Endothelial cell of umbilical vein (primary cell): Measurements from ENCODE around the gene ZFP36. TPM values are rescaled to one million over a fixed set of nuclear protein-coding genes. Genes with fewer than 3 reads are reported as not detected.

ENCODE experiments used
- BruUV-seq: library from RNA; stranded (reverse); fragments of 400-500 nt; replicated peaks from 2 replicates; lab custom pipeline; 2021; lab: Mats Ljungman, UMichigan
- CTCF ChIA-PET: fragments of 300-600, 350-600 bp; sonication (Branson Sonifier 250); formaldehyde crosslinking; loops from one replicate; lab custom pipeline; 2021; ENCODE audit warnings: antibody characterized with exemption, inconsistent platforms; lab: Charles Lee
- POLR2A ChIA-PET: fragments of 300-600, 350-600 bp; sonication (Branson Sonifier 250); formaldehyde crosslinking; loops from one replicate; lab custom pipeline; 2021; ENCODE audit warnings: antibody characterized with exemption, inconsistent platforms; lab: Charles Lee
- DNase-seq: peaks from one replicate; pipeline ENCODE4 v3.0.0-alpha.2; 2011; ENCODE audit warnings: low read depth, low spot score
- FAIRE-seq: peaks from 2 replicates; lab custom pipeline; 2011; peaks lifted over from hg19 to GRCh38; lab: Jason Lieb, UNC
- H2AFZ ChIP-seq: 2 replicates; pipeline ENCODE4 v1.6.0; 2012; ENCODE audit warnings: low read depth, low read length, control low read depth, inconsistent platforms
- H3K27ac ChIP-seq: 2 replicates; pipeline ENCODE4 v1.5.1; 2011; ENCODE audit warnings: low read depth, mild to moderate bottlenecking, control low read depth, low read length, moderate library complexity; ENCODE audit not compliant: insufficient read depth
- H3K27me3 ChIP-seq, 2 experiments: 2 replicates each; pipeline versions ENCODE4 v1.6.0 to v1.6.1; 2011; ENCODE audit warnings: low read length in 2 of 2, mixed read lengths in 1 of 2; ENCODE audit not compliant: control insufficient read depth in 2 of 2, insufficient read depth in 2 of 2
- H3K36me3 ChIP-seq, 2 experiments: 2 replicates in 1 of 2; 3 replicates in 1 of 2; pipeline ENCODE4 v1.5.1; 2011; ENCODE audit warnings: low read length in 2 of 2, mild to moderate bottlenecking in 1 of 2, moderate library complexity in 1 of 2; ENCODE audit not compliant: control insufficient read depth in 2 of 2, insufficient read depth in 2 of 2; ENCODE audit errors: extremely low read depth in 1 of 2
- H3K4me1 ChIP-seq: 3 replicates; pipeline ENCODE4 v1.5.1; 2011; ENCODE audit warnings: mild to moderate bottlenecking, low read length; ENCODE audit not compliant: control insufficient read depth, insufficient read depth; ENCODE audit errors: extremely low read depth
- H3K4me2 ChIP-seq: 2 replicates; pipeline ENCODE4 v1.6.1; 2011; ENCODE audit warnings: low read length, control low read depth, mixed read lengths; ENCODE audit not compliant: insufficient read depth
- H3K4me3 ChIP-seq, 3 experiments: fragments of 200-600 bp in 1 of 3; sonication (generic), shearing (Covaris generic) in 1 of 3; replicated peaks in 1 of 3; 2 replicates each; pipeline ENCODE4 v1.5.1; 2011 to 2016; ENCODE audit warnings: control low read depth in 3 of 3, low read length in 3 of 3, mild to moderate bottlenecking in 2 of 3, inconsistent platforms in 1 of 3, low read depth in 1 of 3, moderate library complexity in 1 of 3; ENCODE audit not compliant: insufficient read depth in 1 of 3
- H3K79me2 ChIP-seq: 2 replicates; pipeline ENCODE4 v1.6.0; 2012; ENCODE audit warnings: low read length, inconsistent platforms; ENCODE audit not compliant: control insufficient read depth, insufficient read depth
- H3K9ac ChIP-seq: replicated peaks from 2 replicates; pipeline ENCODE3; 2011; ENCODE audit warnings: low read length, control low read depth; ENCODE audit not compliant: insufficient read depth; ENCODE audit errors: extremely low read depth
- H3K9me1 ChIP-seq: replicated peaks from 3 replicates; pipeline ENCODE4 v1.6.0; 2011; ENCODE audit warnings: mild to moderate bottlenecking, low read length; ENCODE audit not compliant: control insufficient read depth, insufficient read depth; ENCODE audit errors: extremely low read depth
- H3K9me3 ChIP-seq: replicated peaks from 2 replicates; pipeline ENCODE4 v1.5.1; 2012; ENCODE audit warnings: low read length, inconsistent platforms; ENCODE audit not compliant: control insufficient read depth, insufficient read depth
- H4K20me1 ChIP-seq: replicated peaks from 2 replicates; pipeline ENCODE3; 2011; ENCODE audit warnings: mild to moderate bottlenecking, low read length; ENCODE audit not compliant: control insufficient read depth, insufficient read depth; ENCODE audit errors: extremely low read depth
- EZH2 ChIP-seq: IDR thresholded peaks from 2 replicates; pipeline ENCODE4 v1.6.1; 2012; ENCODE audit warnings: borderline replicate concordance, low read depth, mild to moderate bottlenecking, moderate library complexity, low read length, inconsistent platforms; ENCODE audit not compliant: severe bottlenecking
- FOS ChIP-seq: IDR thresholded peaks from 2 replicates; pipeline ENCODE4 v1.6.1; 2011; ENCODE audit warnings: mild to moderate bottlenecking, low read length, moderate library complexity, borderline replicate concordance; ENCODE audit not compliant: insufficient read depth
- GATA2 ChIP-seq: IDR thresholded peaks from 2 replicates; pipeline ENCODE4 v1.7.0; 2011; ENCODE audit warnings: low read depth, mild to moderate bottlenecking, moderate library complexity, mixed read lengths, low read length; ENCODE audit not compliant: insufficient read length, insufficient read depth
- JUN ChIP-seq: IDR thresholded peaks from 2 replicates; pipeline ENCODE4 v1.6.1; 2011; ENCODE audit warnings: borderline replicate concordance, low read depth; ENCODE audit not compliant: insufficient read length, insufficient read depth
- MYC ChIP-seq: IDR thresholded peaks from one replicate; pipeline ENCODE4 v1.6.1; 2011; ENCODE audit warnings: mild to moderate bottlenecking, low read depth, low read length
- POLR2A ChIP-seq: IDR thresholded peaks from 2 replicates; pipeline ENCODE4 v1.6.1; 2012; ENCODE audit warnings: low read depth, mild to moderate bottlenecking, control low read depth, low read length
- POLR2AphosphoS5 ChIP-seq: IDR thresholded peaks from 2 replicates; pipeline ENCODE4 v1.6.1; 2012; ENCODE audit warnings: low read depth, mild to moderate bottlenecking, control low read depth, low read length, moderate library complexity; ENCODE audit not compliant: insufficient read depth
- dilution Hi-C: fragments of 300-500 bp; cut with MboI; formaldehyde crosslinking; loops from one replicate; pipeline ENCODE4 v1.15.0; 2019; ENCODE audit warnings: low sequenced_read_pairs; ENCODE audit not compliant: extremely low pct_ligation_motif_present
- intact Hi-C: fragments of 100-400 bp; cut with micrococcal nuclease; formaldehyde crosslinking; loops from one replicate; pipeline ENCODE4 v1.10.0; 2022
- polyA plus RNA-seq, 4 experiments: library from polyadenylated mRNA; depleted of rRNA in 3 of 4; stranded (reverse) in 3 of 4; unstranded in 1 of 4; fragments of >200 nt; gene quantifications; 2 replicates each; pipeline versions ENCODE4 v1.2.1 to v1.2.3, GENCODE V29; 2011 to 2012; ENCODE audit warnings: missing spikeins in 1 of 4
- total RNA-seq: library from RNA; stranded (reverse); gene quantifications from 2 replicates; pipeline ENCODE4 v1.2.3, GENCODE V29; 2021
- TF ChIP-seq, protein P1 (sequence below): IDR thresholded peaks from 2 replicates; pipeline ENCODE4 v1.6.1; 2011; ENCODE audit not compliant: insufficient read depth, insufficient read length
- TF ChIP-seq, protein P2 (sequence below), 2 donors: IDR thresholded peaks; 1 replicate in 1 of 2; 2 replicates in 1 of 2; pipeline ENCODE4 v1.5.1; 2011; ENCODE audit warnings: low read length in 2 of 2, mild to moderate bottlenecking in 2 of 2, moderate library complexity in 2 of 2, control low read depth in 1 of 2, inconsistent platforms in 1 of 2, low read depth in 1 of 2; ENCODE audit not compliant: insufficient read depth in 1 of 2; ENCODE audit errors: extremely low read depth in 1 of 2

Gene ZFP36
- total and polyA plus RNA-seq, 2 donors (not counting 3 experiments of a cell fraction or from before 2014, with no cell fraction given), result 12.2 to 21.7 TPM

DNA sequence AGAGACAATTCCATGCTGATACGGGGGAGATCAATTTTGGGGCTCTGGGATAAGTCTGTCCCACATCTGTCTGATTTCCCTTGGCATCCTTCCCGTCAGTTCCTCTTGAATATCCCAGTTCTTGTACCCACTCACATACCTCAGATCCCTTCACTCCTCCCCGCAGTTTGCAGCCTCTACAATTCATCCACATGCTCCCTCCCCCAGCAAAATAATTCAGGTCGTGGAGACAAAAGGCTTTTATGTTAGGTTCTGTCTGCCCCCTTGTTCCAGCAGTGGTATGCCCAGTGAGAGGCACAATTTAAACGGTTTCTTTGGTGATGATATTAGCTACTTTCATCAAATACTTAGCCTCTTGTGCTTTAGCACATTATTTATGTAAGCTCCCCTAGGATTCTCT, 19.5 kb downstream of the ZFP36 start:
- no peaks in the 10 kb centered on the region for H3K9me1 ChIP-seq
- no peak overlapping the region for H3K9ac ChIP-seq
- dilution Hi-C loops, result no loop called here
- no peaks in the 10 kb centered on the region for H3K79me2 ChIP-seq
- no peak overlapping the region for H3K4me2 ChIP-seq
- FAIRE-seq, result no peak
- H4K20me1 ChIP-seq, result no peaks in the 10 kb centered on the region
- no peak overlapping the region for H2AFZ ChIP-seq
- no peak overlapping the region for H3K4me3 ChIP-seq
- no peak for DNase-seq
- intact Hi-C loops, result no loop called here
- TF ChIP-seq, protein P1, sequence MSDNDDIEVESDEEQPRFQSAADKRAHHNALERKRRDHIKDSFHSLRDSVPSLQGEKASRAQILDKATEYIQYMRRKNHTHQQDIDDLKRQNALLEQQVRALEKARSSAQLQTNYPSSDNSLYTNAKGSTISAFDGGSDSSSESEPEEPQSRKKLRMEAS, result no peak
- TF ChIP-seq POLR2A (no peak), EZH2 (no peak), POLR2AphosphoS5 (no peak), JUN (no peak), GATA2 (no peak), FOS (no peak), MYC (no peak)
- TF ChIP-seq, protein P2, sequence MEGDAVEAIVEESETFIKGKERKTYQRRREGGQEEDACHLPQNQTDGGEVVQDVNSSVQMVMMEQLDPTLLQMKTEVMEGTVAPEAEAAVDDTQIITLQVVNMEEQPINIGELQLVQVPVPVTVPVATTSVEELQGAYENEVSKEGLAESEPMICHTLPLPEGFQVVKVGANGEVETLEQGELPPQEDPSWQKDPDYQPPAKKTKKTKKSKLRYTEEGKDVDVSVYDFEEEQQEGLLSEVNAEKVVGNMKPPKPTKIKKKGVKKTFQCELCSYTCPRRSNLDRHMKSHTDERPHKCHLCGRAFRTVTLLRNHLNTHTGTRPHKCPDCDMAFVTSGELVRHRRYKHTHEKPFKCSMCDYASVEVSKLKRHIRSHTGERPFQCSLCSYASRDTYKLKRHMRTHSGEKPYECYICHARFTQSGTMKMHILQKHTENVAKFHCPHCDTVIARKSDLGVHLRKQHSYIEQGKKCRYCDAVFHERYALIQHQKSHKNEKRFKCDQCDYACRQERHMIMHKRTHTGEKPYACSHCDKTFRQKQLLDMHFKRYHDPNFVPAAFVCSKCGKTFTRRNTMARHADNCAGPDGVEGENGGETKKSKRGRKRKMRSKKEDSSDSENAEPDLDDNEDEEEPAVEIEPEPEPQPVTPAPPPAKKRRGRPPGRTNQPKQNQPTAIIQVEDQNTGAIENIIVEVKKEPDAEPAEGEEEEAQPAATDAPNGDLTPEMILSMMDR (IDR thresholded peaks at IDR 0.05; ENCODE audit: extremely low read depth in 1 of 2, insufficient read depth in 1 of 2, low read depth in 1 of 2, low read length in 2 of 2), result no peak
- BruUV-seq, result no TSS peak
- CTCF ChIA-PET, result interaction anchor here (0.8 to 5.2 kb wide), 3 partner anchors 10 to 28 kb away, joined by 3 to 29 read pairs (median 4); no protein-coding TSS in a partner anchor
- no peak overlapping the region for H3K27ac ChIP-seq
- H3K4me1 ChIP-seq, result peaks cover 14% of the 10 kb centered on the region
- no peaks in the 10 kb centered on the region for H3K9me3 ChIP-seq
- POLR2A ChIA-PET, result no interaction called here
- H3K27me3 ChIP-seq, result no peaks in the 10 kb centered on the region
- H3K36me3 ChIP-seq, result peaks cover 11 to 27% of the 10 kb centered on the region in 2 experiments
